GM20000 (cell line): ENCODE results near the gene IGSF9.

Experiments
- DNase-seq: peaks from one replicate; pipeline ENCODE4 v3.0.0; 2012; ENCODE audit warnings: low spot score
- CTCF ChIP-seq: IDR thresholded peaks from 2 replicates; pipeline ENCODE4 v1.5.1; 2012; ENCODE audit warnings: mild to moderate bottlenecking, control low read depth; ENCODE audit errors: extremely low read depth, missing control alignments

Gene IGSF9

DNA sequence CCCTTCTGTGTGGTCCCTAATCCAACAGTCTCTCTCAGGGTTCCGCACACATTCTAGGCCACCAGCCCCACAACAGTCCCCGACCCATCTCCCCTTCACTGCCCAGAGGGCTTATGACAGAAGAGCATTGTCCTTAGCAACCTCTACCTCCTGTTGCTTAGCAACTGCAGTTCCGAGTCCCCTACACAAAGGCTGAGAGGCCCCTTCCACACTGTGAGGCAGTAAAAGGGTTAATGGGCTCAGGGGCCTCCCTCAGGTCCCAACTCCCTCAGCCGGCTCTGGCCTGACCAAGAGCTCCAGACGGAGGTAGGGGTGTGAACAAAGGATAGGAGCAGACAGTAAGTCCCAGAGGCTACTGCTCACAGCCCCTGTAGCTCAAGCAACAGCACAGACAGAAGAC lies 4.3 kb downstream of the IGSF9 start:
- no peak for TF ChIP-seq CTCF
- DNase-seq = no peak

- no peak for TF ChIP-seq CTCF
- no peak for DNase-seq
Observed at GRCh38 chr1:159940006-159940620, 5.3 kb downstream of the IGSF9 start.

- DNase-seq = no peak
- TF ChIP-seq CTCF = no peak
Observed at GRCh38 chr1:159939678-159940002, 5.8 kb downstream of the IGSF9 start.

DNA sequence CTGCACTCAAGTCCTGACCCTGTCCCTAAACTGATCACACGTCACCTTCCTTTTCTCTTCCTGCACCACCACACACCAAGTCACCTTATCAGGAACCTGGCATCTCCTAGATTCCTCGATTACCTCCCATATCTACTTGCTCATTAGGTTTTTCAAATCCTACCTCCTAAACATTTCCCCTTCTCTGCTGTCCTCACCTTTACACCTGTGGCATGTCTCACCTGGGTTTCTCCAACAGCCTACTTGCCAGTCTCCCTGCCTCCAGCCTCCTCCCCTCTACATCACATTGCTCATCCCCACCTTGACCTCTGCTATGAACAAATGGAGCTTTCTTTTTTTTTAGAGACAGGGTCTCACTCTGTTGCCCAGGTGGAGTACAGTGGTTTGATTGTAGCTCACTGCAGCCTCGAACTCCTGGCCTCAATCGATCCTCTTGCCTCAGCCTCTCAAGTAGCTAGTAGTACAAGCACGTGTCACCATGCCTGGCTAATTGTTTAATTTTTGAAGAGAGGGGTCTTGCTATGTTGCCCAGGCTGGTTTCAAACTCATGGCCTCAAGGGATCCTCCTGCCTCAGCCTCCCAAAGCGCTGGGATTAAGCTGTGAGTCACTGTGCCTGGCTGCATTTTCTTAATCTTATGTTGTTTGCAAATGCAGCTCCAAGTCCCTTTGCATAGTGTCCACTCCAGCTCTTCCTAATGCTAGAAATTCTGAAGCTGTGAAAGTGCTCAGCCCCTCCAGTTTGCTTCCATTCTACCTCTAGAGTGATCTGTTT lies 6.3 kb downstream of the IGSF9 start:
- TF ChIP-seq CTCF = no peak
- DNase-seq = no peak

GRCh38 chr1:159938211-159938852 lies 7.1 kb downstream of the IGSF9 start:
- TF ChIP-seq CTCF = no peak
- DNase-seq = no peak

DNA sequence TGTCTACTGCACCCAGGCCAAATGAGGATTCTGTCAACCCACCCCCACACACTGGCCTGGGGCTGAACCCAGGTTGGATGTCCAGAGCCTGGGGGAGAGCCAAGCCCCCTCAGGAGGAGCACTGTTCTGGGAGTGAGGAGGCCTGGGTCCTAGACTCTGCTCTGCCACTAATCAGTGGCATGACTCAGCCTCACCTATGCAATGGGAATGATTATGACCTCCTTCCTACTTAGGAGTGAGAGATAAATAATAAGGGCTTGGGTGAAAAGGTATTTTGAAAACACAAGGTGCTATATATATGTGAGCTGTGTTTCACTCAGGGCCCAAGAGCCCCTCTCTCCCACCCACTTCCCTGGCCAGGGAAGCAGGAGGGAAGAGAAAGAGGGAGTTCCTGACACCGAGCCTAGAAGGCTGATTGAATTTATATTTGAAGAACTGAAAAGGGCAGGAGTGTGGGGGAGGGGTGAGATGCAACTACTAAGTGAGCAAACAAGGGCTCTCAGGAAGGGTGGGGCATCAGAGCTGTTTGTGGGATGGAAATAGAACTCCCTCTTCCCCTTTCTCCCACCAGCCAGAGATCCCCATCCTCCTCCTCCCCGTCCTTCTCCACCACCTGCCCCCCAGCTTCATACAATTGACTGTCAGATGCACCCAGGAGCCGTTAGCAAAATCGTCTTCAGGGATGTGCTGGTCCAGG lies 8.2 kb downstream of the IGSF9 start:
- TF ChIP-seq CTCF = no peak
- no peak for DNase-seq
